K562 (cell line): Measurements from ENCODE around the gene FIS1. TPM values are rescaled to one million over a fixed set of nuclear protein-coding genes. Genes with fewer than 3 reads are reported as not detected.
A peak's percentile ranks its signal among the peaks of the same experiment; 100 is the strongest.

Source experiments
- ATF2 ChIP-seq: sonication (generic); formaldehyde crosslinking; IDR thresholded peaks from 2 replicates; pipeline ENCODE4 v1.8.1; 2022; ENCODE audit warnings: missing genetic modification reagents
- BMI1 ChIP-seq: fragments of 150-350 bp; IDR thresholded peaks from 2 replicates; pipeline ENCODE4 v1.6.1; 2014; ENCODE audit warnings: low read length
- CCAR2 ChIP-seq: fragments of 200-400 bp; formaldehyde crosslinking; IDR thresholded peaks from 2 replicates; pipeline ENCODE4 v1.6.1; 2017; ENCODE audit warnings: mild to moderate bottlenecking, low read depth, low read length
- CSDE1 ChIP-seq, 2 experiments: fragments of 450-650 bp; IDR thresholded peaks; 2 replicates each; pipeline ENCODE4 v1.6.1; 2016; ENCODE audit warnings: mild to moderate bottlenecking in 1 of 2
- EP300 ChIP-seq: IDR thresholded peaks from 2 replicates; pipeline ENCODE4 v1.6.1; 2012; ENCODE audit warnings: low read length, improper control_type of control experiment
- FOXA3 ChIP-seq, 2 experiments: fragments of 450-650 bp in 1 of 2; sonication (generic) in 1 of 2; formaldehyde crosslinking; IDR thresholded peaks in 1 of 2; conservative IDR thresholded peaks in 1 of 2; 2 replicates each; pipeline versions ENCODE4 v1.4.0 to v1.8.0; 2020 to 2022; ENCODE audit warnings: mild to moderate bottlenecking in 2 of 2, missing genetic modification reagents in 1 of 2
- GABPB1 ChIP-seq: sonication (generic); formaldehyde crosslinking; IDR thresholded peaks from 2 replicates; pipeline ENCODE4 v1.8.0; 2022; ENCODE audit warnings: mild to moderate bottlenecking, missing genetic modification reagents
- HNRNPH1 ChIP-seq: fragments of 200-400 bp; formaldehyde crosslinking; optimal IDR thresholded peaks from 2 replicates; pipeline ENCODE3; 2017; ENCODE audit warnings: low read depth, mild to moderate bottlenecking, low read length, moderate library complexity
- HSF4 ChIP-seq: fragments of 250-450 bp; sonication (Bioruptor Pico); IDR thresholded peaks from 2 replicates; pipeline ENCODE4 v2.1.2; 2022; ENCODE audit warnings: mild to moderate bottlenecking, moderate library complexity, borderline replicate concordance
- KAT8 ChIP-seq: fragments of 450-650 bp; IDR thresholded peaks from 2 replicates; pipeline ENCODE4 v1.6.1; 2016; ENCODE audit warnings: low read depth, mild to moderate bottlenecking
- MAFG ChIP-seq: fragments of 450-650 bp; conservative IDR thresholded peaks from 2 replicates; pipeline ENCODE4 v1.6.1; 2016; ENCODE audit warnings: missing genetic modification characterization, missing compliant biosample characterization
- MLX ChIP-seq, 2 experiments: fragments of 450-650 bp in 1 of 2; sonication (generic) in 1 of 2; formaldehyde crosslinking; conservative IDR thresholded peaks; 2 replicates each; pipeline versions ENCODE4 v1.4.0 to v1.8.1; 2020 to 2022; ENCODE audit warnings: mild to moderate bottlenecking in 1 of 2, missing genetic modification reagents in 1 of 2
- NR3C1 ChIP-seq: sonication (generic); formaldehyde crosslinking; IDR thresholded peaks from 2 replicates; pipeline ENCODE4 v1.8.1; 2022; ENCODE audit warnings: missing genetic modification reagents
- TGIF2 ChIP-seq: sonication (generic); formaldehyde crosslinking; IDR thresholded peaks from 2 replicates; pipeline ENCODE4 v1.8.1; 2022; ENCODE audit warnings: mild to moderate bottlenecking, missing genetic modification reagents, moderate library complexity
- THRAP3 ChIP-seq: fragments of 450-650 bp; IDR thresholded peaks from 2 replicates; pipeline ENCODE4 v1.6.1; 2016; ENCODE audit warnings: mild to moderate bottlenecking, inconsistent platforms, borderline replicate concordance
- XRCC4 ChIP-seq: IDR thresholded peaks from one replicate; pipeline ENCODE4 v1.6.1; 2011; ENCODE audit not compliant: insufficient read depth, insufficient read length; ENCODE audit errors: extremely low read depth
- ZBTB8A ChIP-seq: fragments of 450-650 bp; IDR thresholded peaks from 2 replicates; pipeline ENCODE4 v1.6.1; 2018; ENCODE audit warnings: mild to moderate bottlenecking, moderate library complexity; ENCODE audit not compliant: partially characterized antibody
- ZNF277 ChIP-seq: fragments of 250-450 bp; sonication (Bioruptor Pico); IDR thresholded peaks from 2 replicates; pipeline ENCODE4 v1.8.0; 2022; ENCODE audit warnings: inconsistent platforms, mild to moderate bottlenecking, moderate library complexity, borderline replicate concordance
- ZNF311 ChIP-seq: fragments of 250-450 bp; sonication (Bioruptor Pico); IDR thresholded peaks from 2 replicates; pipeline ENCODE4 v1.4.0; 2020; ENCODE audit warnings: mild to moderate bottlenecking, moderate library complexity
- ZNF766 ChIP-seq: fragments of 200-800 bp; sonication (Bioruptor generic); conservative IDR thresholded peaks from 2 replicates; pipeline ENCODE4 v1.6.1; 2016; ENCODE audit warnings: missing genetic modification characterization, missing compliant biosample characterization
- polyA plus RNA-seq, 8 experiments: library from polyadenylated mRNA; depleted of rRNA in 4 of 8; stranded (reverse) in 5 of 8; unstranded in 3 of 8; fragments of >200 nt; fragmentation: Nextera tagmentation in 2 of 8; fragmentation: Illumina TruSeq in 1 of 8; extraction: Ambion mirVana in 2 of 8; extraction: Trizol in 1 of 8; gene quantifications; 2 replicates each; pipeline versions ENCODE4 v1.2.1 to v1.2.3, GENCODE V29; 2011 to 2014; ENCODE audit warnings: inconsistent platforms in 1 of 8, missing spikeins in 1 of 8
- total RNA-seq, 7 experiments: library from RNA; depleted of rRNA in 6 of 7; stranded (reverse); fragments of >200 nt in 6 of 7; fragmentation: Illumina TruSeq in 2 of 7; extraction: Trizol in 2 of 7; gene quantifications; 2 replicates each; pipeline versions ENCODE4 v1.2.1 to v1.2.3, GENCODE V29; 2011 to 2021; ENCODE audit warnings: low replicate concordance in 1 of 7
- TF ChIP-seq, protein P1 (sequence below): IDR thresholded peaks from 2 replicates; pipeline ENCODE4 v1.6.1; 2011; ENCODE audit not compliant: insufficient read length; ENCODE audit errors: extremely low read depth

The FIS1 gene
- total and polyA plus RNA-seq, 9 of the 15 experiments (the other 6 are each of a cell fraction or from before 2014, with no cell fraction given), result 86.0 to 257 (median 144) TPM

GRCh38 chr7:101240226-101241014 lies 4.5 kb downstream of the FIS1 start (continued):
- no peak for TF ChIP-seq MLX (CRISPR knock-in tag; conservative IDR thresholded peaks at IDR 0.05)
- no peak for TF ChIP-seq CCAR2
- TF ChIP-seq, protein P1, sequence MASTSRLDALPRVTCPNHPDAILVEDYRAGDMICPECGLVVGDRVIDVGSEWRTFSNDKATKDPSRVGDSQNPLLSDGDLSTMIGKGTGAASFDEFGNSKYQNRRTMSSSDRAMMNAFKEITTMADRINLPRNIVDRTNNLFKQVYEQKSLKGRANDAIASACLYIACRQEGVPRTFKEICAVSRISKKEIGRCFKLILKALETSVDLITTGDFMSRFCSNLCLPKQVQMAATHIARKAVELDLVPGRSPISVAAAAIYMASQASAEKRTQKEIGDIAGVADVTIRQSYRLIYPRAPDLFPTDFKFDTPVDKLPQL, result no peak
- peak; percentile 16; the same call in 1 of the 2 replicates for TF ChIP-seq EP300
- TF ChIP-seq GABPB1 (CRISPR knock-in tag), result no peak
- TF ChIP-seq ZNF766 (CRISPR knock-in tag), result no peak
- no peak for TF ChIP-seq HSF4 (CRISPR knock-in tag)
- TF ChIP-seq ZNF311 (CRISPR knock-in tag), result no peak
- TF ChIP-seq TGIF2 (CRISPR knock-in tag), result no peak
- TF ChIP-seq MAFG, result no peak
- no peak for TF ChIP-seq ZNF277 (CRISPR knock-in tag)
- TF ChIP-seq ZBTB8A, result no peak
- no peak for TF ChIP-seq ATF2 (CRISPR knock-in tag)
- TF ChIP-seq CSDE1 (IDR thresholded peaks at IDR 0.05), result no peak
- no peak for TF ChIP-seq NR3C1 (CRISPR knock-in tag)
- TF ChIP-seq BMI1, result no peak
- no peak for TF ChIP-seq KAT8
- no peak for TF ChIP-seq XRCC4
- no peak for TF ChIP-seq HNRNPH1
- no peak for TF ChIP-seq THRAP3
- TF ChIP-seq FOXA3 (CRISPR knock-in tag; conservative IDR thresholded peaks at IDR 0.05 in 1 of 2, IDR thresholded peaks at IDR 0.05 in 1 of 2), result no peak
